Posterior vena cava (tissue), 2 donors: ENCODE results near the gene ACCS. TPM values are rescaled to one million over a fixed set of nuclear protein-coding genes. Genes with fewer than 3 reads are reported as not detected.

Source experiments
- DNase-seq: peaks from one replicate; pipeline ENCODE4 v3.0.0-alpha.2; 2020; ENCODE audit warnings: low spot score
- intact Hi-C, 2 donors: fragments of 100-400 bp; cut with DNase I; formaldehyde crosslinking; loops; one replicate each; pipeline versions ENCODE4 v1.14.1 to v1.14.2; 2022 to 2023
- total RNA-seq, 2 donors: library from RNA; stranded (reverse); fragmentation: NEBNext Ultra II Directional; extraction: Animal tissue kit (Norgen Biotek cat#: 25700); gene quantifications; one replicate each; pipeline ENCODE4 v1.2.1, GENCODE V29; 2021
- donor health status: DM: yes; HTN: yes; CAD: no.
- donor health status: DM: yes; HTN: yes; CAD: no.

ACCS gene
- total RNA-seq, 2 donors from 2014 or later, result 18.5 to 30.5 TPM

DNA sequence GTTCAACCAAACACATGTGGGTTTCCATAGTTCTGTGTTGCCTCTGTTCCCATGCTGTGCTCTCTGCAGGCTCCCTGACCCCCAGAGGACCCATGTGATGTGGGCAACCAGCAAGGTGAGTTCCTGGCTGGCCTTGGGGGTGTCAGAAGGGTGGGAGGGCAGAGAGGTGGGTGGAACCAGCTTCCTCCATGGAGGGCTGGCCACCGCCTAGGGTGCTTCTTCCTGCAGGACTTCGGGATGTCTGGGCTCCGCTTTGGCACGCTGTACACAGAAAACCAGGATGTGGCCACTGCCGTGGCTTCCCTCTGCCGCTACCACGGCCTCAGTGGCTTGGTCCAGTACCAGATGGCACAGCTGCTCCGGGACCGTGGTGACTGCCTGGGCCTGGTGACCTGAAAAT lies 14.9 kb downstream of the ACCS start:
- intact Hi-C loops, result loop anchor here in 1 of 2 donors (1.0 kb wide), 1 partner anchor 16 kb away; no protein-coding TSS in a partner anchor
- DNase-seq, result no peak

DNA sequence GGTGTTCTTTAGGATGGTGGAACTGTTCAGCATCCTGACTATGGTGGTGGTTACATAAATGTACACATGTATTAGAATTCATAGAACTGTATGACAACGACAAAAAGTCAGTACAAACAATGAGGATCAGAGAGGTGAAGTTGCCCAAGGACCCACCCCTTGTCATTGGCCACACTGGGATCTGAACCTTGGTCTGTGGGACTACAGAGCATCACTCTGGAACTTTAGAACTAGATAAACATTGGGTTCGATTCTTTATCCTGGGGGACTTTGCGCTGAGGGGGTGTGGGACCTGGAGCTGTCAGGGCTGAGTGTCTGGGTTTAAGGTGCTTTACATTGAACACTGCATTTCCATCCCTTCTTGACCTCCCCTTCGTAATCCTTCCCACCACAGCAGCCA lies 16.6 kb downstream of the ACCS start:
- intact Hi-C loops, result no loop called here
- no peak for DNase-seq

DNA sequence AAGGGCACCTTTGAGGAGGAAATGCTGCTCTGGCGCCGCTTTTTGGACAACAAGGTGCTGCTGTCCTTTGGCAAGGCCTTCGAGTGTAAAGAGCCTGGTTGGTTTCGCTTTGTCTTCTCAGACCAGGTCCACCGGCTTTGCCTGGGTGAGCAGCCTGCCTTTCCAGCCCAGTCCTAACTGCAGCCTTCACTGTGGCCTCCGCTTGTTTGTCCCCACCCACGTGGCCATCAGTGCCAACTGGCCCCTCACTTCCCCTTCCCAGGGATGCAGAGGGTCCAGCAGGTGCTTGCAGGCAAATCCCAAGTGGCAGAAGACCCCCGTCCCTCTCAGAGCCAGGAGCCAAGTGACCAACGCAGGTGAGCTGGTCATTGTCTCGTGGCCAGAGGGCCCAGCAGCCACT lies 17.4 kb downstream of the ACCS start:
- DNase-seq, result no peak
- intact Hi-C loops, result no loop called here

GRCh38 chr11:44083906-44084305 lies 17.8 kb downstream of the ACCS start:
- no peak for DNase-seq
- intact Hi-C loops, result no loop called here

- no peak for DNase-seq
- intact Hi-C loops, result no loop called here
Observed at GRCh38 chr11:44085330-44085729, 19.3 kb downstream of the ACCS start.

DNA sequence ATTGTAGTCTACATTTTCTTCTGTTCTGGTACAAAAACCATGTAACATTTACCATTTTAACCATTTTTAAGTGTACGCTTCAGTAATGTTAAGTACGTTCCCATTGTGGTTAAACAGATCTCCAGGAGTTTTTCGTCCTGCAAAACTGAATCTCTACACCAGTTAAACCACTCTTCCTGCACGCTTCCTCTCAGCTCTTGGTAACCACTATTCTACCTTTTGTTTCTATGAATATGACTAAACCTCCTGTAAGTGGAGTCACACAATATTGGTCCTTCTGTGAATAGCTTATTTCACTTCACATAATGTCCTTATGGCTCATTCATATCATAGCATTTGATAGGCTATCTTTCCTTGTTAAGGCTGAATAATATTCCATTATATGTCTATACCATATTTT lies 22.3 kb downstream of the ACCS start:
- intact Hi-C loops, result no loop called here
- no peak for DNase-seq

DNA sequence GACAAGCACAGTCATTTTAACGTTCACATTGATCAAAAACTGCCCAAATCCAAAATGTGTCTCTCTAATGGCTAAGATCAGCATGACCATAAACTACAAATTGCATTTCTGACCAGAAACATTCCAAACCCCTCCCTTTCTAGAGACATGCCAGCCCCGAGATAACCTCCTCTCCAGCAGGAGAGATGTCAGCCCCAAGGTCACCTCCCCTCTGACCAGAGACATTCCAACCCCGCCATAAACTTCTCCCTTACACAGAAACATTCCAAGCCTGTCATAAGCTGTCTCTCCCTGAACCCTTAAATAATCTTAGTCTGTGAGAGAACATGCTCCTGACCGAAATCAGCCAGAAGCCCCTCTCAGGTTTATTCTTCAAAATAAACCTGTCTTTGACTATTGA lies 22.8 kb downstream of the ACCS start:
- DNase-seq, result no peak
- intact Hi-C loops, result no loop called here

GRCh38 chr11:44090539-44090938 lies 24.5 kb downstream of the ACCS start:
- intact Hi-C loops, result loop anchor here in 1 of 2 donors (10.0 kb wide), 1 partner anchor 454 kb away; no protein-coding TSS in a partner anchor
- DNase-seq, result no peak

GRCh38 chr11:44094260-44094868 lies 28.3 kb downstream of the ACCS start:
- intact Hi-C loops, result loop anchor here in 1 of 2 donors (10.0 kb wide), 1 partner anchor 450 kb away; no protein-coding TSS in a partner anchor
- no peak for DNase-seq

- DNase-seq, result peak; percentile 96
- intact Hi-C loops, result loop anchor here in 1 of 2 donors (10.0 kb wide), 1 partner anchor 449 kb away; no protein-coding TSS in a partner anchor
Observed at GRCh38 chr11:44095506-44096359, 29.7 kb downstream of the ACCS start, which contains the start of gene EXT2. EXT2 (plus strand) TSS chr11:44095678; CDS start chr11:44107713, 12,035 bp downstream.

- intact Hi-C loops, result loop anchor here in 1 of 2 donors (10.0 kb wide), 1 partner anchor 448 kb away; no protein-coding TSS in a partner anchor
- no peak for DNase-seq
Observed at GRCh38 chr11:44096360-44097185, 30.5 kb downstream of the ACCS start.

DNA sequence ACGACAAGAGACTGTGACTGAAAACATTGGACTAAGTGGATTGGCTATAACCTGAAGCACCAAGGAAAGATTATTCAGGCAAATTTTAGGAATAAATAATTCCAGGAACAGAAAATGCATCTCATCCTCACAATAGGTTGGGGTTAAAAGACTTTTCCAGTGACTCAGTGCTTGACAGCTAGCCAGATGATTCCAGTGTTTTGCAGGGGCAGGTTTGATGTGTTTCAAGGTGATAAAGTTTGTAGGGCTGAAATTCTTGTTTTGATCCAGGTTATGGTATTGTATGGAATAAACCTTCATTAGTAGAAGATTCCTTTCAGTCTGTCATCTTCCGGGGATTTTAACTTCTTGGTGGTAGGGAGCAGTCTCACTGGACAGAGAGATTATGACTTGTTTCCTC lies 31.8 kb downstream of the ACCS start:
- no peak for DNase-seq
- intact Hi-C loops, result loop anchor here in 1 of 2 donors (10.0 kb wide), 1 partner anchor 447 kb away; no protein-coding TSS in a partner anchor

- intact Hi-C loops, result no loop called here
- DNase-seq, result no peak
Observed at GRCh38 chr11:44101098-44101497, 35.0 kb downstream of the ACCS start.

- no peak for DNase-seq
- intact Hi-C loops, result loop anchor here in 1 of 2 donors (1.0 kb wide), 1 partner anchor 14 kb away; no protein-coding TSS in a partner anchor
Observed at GRCh38 chr11:44104481-44105294, 38.6 kb downstream of the ACCS start.

- intact Hi-C loops, result no loop called here
- no peak for DNase-seq
Observed at GRCh38 chr11:44108260-44108659, 42.2 kb downstream of the ACCS start.

GRCh38 chr11:44110231-44110679 lies 44.2 kb downstream of the ACCS start:
- intact Hi-C loops, result loop anchor here (10.0 kb wide), 2 partner anchors 65 to 425 kb away; no protein-coding TSS in a partner anchor
- no peak for DNase-seq

DNA sequence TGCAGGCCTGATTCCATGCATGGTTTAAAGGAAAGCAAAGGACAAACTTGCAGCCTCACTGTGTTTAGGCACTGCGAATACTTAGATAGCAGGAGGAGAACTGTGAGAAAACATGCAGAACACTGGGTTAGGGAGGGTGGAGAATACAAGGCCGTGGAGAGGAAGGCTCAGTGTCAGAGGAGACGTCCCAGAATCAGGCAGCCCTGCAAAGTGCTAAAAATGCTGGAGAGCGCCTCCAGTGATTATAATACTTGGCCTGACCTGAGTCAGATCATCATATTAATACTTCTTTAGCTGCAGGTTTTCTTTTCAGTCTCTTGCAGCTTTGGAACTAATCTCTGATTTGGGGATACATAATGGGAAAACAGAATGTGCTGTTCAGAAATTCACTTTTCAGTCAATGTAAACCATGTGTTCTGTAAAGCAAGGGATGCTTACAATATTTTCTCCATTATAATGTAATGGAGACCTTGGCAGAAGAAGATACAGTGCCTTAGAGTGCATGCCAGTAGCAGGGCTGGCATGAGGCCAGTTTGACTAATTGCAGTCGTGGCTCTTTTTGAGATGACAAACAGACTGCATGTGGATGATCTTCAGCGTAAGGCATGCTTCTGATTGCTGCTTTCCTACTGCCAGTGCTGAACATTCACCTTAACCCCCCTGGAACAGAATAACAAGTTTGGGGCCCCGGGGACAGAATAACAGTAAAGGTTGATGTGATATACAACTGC lies 46.2 kb downstream of the ACCS start:
- intact Hi-C loops, result loop anchor here (10.0 kb wide), 2 partner anchors 63 to 423 kb away; no protein-coding TSS in a partner anchor

DNA sequence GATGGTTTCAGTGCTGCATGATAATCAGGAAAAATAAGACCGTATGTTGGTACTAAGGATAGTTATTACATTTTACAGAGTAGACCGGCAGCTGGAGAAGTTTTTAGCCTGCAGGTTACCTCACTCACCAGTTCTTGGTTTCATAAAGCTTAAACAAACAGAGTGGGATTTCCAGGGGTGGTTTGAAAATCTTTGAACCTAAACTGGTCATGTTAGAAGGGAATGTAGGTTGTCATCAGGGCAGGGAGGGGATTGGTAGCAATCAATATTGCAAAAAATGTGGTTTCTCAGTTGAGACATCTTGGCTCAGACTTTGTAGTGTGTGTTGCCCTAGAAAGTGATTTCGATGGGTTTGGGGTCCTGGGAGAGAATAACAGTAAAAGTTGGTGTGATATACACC lies 46.9 kb downstream of the ACCS start:
- DNase-seq, result no peak
- intact Hi-C loops, result loop anchor here (10.0 kb wide), 2 partner anchors 62 to 422 kb away; no protein-coding TSS in a partner anchor

More for the DNA sequence above, 46.2 kb downstream of the ACCS start:
- DNase-seq, result no peak
